Fibroblast of villous mesenchyme (primary cell): Measurements from ENCODE around the gene ZNF521. TPM values are rescaled to one million over a fixed set of nuclear protein-coding genes. Genes with fewer than 3 reads are reported as not detected.
"Not testable (repeated sequence)": the region's sequence is repeated elsewhere in the genome, so short reads cannot be mapped to it uniquely, and the experiment has no call there.

ENCODE experiments used
- DNase-seq: peaks from one replicate; pipeline ENCODE4 v3.0.0-alpha.2; 2010; ENCODE audit warnings: low read depth
- H3K4me3 ChIP-seq: 2 replicates; pipeline ENCODE4 v1.5.1; 2011; ENCODE audit warnings: low read depth, mild to moderate bottlenecking, low read length
- total RNA-seq: library from RNA; depleted of rRNA; stranded (reverse); fragments of >200 nt; gene quantifications from 2 replicates; pipeline ENCODE4 v1.2.3, GENCODE V29; 2012
- TF ChIP-seq, protein P1 (sequence below): IDR thresholded peaks from 2 replicates; pipeline ENCODE4 v1.5.1; 2012; ENCODE audit warnings: low read depth, mild to moderate bottlenecking, low read length; ENCODE audit not compliant: insufficient read depth

Gene ZNF521
- total RNA-seq, 1 donor, result 4.7 TPM

DNA sequence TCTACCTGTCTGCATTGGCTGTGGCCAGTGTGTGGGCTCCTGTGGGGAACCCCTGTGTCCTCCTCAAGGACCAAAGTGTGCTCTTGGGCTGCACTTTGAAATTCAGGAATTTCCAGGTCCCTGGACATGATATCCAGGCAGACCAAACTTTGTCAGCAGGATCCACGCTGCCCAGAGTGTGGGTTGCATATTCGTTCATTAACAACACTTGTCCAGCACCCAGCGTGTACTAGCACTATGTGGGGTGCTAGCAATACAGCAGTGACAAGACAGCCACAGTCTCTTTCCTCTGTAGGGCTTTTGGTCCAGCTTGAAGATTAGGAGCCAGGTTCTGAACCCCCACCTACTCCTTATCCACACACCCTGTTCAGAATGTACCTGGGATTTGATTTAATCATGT is 304.5 kb downstream of the ZNF521 start:
- no peak for DNase-seq
- no peak overlapping the region for H3K4me3 ChIP-seq
- TF ChIP-seq, protein P1, sequence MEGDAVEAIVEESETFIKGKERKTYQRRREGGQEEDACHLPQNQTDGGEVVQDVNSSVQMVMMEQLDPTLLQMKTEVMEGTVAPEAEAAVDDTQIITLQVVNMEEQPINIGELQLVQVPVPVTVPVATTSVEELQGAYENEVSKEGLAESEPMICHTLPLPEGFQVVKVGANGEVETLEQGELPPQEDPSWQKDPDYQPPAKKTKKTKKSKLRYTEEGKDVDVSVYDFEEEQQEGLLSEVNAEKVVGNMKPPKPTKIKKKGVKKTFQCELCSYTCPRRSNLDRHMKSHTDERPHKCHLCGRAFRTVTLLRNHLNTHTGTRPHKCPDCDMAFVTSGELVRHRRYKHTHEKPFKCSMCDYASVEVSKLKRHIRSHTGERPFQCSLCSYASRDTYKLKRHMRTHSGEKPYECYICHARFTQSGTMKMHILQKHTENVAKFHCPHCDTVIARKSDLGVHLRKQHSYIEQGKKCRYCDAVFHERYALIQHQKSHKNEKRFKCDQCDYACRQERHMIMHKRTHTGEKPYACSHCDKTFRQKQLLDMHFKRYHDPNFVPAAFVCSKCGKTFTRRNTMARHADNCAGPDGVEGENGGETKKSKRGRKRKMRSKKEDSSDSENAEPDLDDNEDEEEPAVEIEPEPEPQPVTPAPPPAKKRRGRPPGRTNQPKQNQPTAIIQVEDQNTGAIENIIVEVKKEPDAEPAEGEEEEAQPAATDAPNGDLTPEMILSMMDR, result no peak

DNA sequence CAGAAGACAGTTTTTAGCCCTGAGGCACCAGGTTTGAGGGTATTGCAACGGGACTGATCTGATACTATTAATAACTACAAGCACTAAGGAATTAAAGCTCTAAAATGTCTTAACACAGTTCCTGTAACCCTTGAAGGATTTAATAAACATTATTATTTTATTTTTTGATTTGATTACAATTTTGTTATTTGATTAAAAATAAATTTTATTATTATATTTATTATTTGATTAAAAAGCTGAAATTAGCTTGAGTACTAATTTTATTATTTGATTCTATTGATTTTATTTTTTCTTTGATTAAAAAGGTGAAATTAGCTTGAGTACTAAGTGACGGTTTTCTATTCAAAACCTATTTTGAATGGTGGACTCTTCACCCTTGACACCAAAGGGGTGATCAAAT is 307.3 kb downstream of the ZNF521 start:
- TF ChIP-seq, protein P1, result no peak
- no peak overlapping the region for H3K4me3 ChIP-seq
- no peak for DNase-seq

DNA sequence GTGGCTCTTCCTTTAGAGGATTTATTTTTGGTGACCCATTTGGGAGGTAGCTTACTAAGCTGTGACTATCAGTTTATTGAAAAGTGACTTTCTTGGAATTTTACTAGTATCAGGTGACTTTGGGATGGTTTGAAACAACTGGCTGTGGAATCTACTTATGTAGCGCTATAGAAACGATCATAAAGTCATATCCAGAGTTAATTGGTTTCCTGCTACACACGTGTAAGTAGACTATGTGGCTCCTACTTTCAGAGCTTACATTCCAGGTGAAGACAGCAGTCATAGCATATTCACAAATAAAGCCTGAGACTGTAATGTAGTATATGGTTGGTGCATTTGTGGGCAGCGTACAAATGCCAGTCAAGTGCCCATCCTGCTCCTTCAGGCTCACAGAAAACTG is 308.9 kb downstream of the ZNF521 start:
- DNase-seq, result no peak
- TF ChIP-seq, protein P1, result no peak
- no peak overlapping the region for H3K4me3 ChIP-seq

DNA sequence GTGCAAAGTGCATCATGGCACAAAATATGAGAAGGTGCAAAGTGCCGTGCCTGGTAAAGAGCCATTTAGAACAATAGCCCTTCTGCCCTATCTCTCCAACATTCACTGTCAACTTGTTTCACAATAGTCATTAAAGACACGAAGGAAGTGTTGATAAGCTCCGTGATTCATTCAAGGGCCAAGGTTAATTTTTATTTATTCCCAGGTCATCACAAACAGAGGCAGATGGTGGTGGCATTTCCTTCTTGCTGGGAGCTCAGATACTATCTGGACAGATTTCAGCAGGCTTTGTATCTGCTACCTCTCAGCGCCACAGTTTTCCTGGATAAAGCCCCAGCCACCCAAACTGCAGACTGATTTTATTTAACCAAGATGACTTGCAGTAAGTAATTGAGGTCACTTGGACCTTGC is 309.3 kb downstream of the ZNF521 start:
- TF ChIP-seq, protein P1, result no peak
- DNase-seq, result peak; percentile 10
- H3K4me3 ChIP-seq, result no peak overlapping the region

DNA sequence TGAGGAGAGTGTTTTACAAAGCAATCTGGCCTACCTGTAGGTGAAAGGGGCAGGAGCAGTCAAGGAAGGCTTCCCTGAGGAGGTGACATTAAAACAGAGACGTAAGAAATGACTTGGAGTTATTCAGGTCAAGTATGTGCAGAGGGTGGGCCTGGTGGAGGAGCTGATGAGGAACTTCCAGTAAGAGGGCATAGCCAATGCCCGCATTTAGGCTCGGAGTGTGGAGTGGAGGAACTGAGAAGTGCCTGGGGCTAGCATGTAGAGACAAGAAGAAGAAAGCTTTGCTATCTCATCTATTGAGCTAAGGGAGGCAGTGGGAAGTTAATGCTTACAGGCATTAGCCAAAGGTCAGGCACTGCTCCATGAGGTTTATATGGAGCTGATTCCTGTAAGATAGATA is 312.2 kb downstream of the ZNF521 start:
- no peak for DNase-seq
- no peak overlapping the region for H3K4me3 ChIP-seq
- TF ChIP-seq, protein P1, result no peak

DNA sequence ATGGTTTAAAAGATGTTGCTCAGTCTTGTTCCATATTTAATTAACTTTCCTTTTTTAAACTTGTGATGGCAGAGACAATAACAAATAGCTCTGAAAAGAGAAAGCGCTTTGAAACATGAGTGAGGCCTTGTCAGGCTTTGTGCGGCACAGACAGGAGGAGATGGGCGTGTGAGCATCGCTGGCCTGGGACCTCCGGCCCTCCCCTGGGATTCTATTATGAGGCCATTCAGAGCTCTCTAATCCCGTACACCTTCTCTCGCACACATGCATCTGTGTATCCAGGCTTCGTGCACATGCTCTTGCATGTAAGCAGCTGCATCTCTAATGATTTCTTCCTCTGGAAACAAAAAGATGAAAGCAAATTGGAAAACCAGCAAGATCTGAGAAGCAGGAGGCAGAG is 313.7 kb downstream of the ZNF521 start:
- TF ChIP-seq, protein P1, result no peak
- DNase-seq, result no peak

DNA sequence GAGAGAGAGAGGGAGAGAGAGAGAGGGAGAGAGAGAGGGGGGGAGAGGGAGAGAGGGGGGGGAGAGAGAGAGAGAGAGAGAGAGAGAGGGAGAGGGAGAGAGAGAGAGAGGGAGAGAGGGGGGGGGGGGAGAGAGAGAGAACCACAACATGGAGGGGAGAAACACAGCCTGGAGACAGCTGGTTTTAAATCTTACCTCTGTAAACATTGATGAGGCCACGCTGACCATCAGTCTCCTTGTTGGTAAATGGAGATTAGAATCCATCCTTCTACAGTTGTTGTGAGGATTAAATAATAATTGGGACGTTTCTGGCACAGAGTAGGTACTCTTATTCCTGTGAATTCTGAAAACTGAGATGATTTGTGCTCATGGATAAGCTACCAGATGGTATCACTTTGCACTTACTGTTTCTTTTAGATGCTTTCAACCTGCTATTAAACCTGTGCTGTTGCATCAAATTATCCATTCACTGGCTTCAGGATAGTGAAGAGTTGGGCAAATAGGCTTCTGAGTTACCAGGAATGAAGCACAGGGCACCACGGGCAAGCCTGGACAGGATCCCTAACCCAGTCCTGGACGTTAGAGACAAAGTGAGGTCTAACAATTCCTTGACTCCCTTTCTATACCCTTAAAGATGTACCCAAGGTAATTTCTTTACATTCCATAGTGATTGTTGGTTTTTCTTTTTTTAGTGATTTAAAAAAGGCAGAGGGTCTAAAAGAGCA is 318.1 kb downstream of the ZNF521 start:
- DNase-seq, result no peak
- TF ChIP-seq, protein P1, result no peak
- no peak overlapping the region for H3K4me3 ChIP-seq

More for the DNA sequence above, 313.7 kb downstream of the ZNF521 start:
- H3K4me3 ChIP-seq, result no peak overlapping the region

DNA sequence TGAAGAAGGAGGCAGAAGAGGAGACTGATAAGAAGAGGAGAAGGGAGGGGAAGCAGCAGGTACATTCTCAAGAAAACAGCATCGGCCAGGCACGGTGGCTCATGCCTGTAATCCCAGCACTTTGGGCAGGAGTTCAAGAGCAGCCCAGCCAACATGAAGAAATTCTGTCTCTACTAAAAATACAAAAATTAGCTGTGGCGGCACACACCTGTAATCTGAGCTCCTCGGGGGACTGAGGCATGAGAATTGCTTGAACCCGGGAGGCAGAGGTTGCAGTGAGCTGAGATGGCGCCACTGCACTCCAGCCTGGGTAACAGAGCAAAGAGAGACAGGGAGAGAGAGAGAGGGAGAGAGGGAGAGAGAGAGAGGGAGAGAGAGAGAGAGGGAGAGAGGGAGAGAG is 318.8 kb downstream of the ZNF521 start:
- not testable (repeated sequence) for DNase-seq, H3K4me3 ChIP-seq
